HepG2 (cell line): ENCODE data around the gene OSBPL9. TPM values are rescaled to one million over a fixed set of nuclear protein-coding genes. Genes with fewer than 3 reads are reported as not detected.

ENCODE experiments used
- CBX1 ChIP-seq: IDR thresholded peaks from one replicate; pipeline ENCODE4 v1.6.1; 2016; ENCODE audit warnings: antibody characterized with exemption, low read depth
- CREBL2 ChIP-seq: sonication (generic); formaldehyde crosslinking; IDR thresholded peaks from 2 replicates; pipeline ENCODE4 v1.8.1; 2023; ENCODE audit warnings: missing genetic modification reagents, mild to moderate bottlenecking, borderline replicate concordance
- KAT8 ChIP-seq: IDR thresholded peaks from 2 replicates; pipeline ENCODE4 v1.6.1; 2016; ENCODE audit warnings: missing genetic modification reagents, missing compliant biosample characterization
- MED8 ChIP-seq: sonication (generic); formaldehyde crosslinking; IDR thresholded peaks from 2 replicates; pipeline ENCODE4 v1.8.1; 2023; ENCODE audit warnings: mild to moderate bottlenecking, missing genetic modification reagents; ENCODE audit not compliant: insufficient replicate concordance
- SIN3B ChIP-seq: fragments of 150-350 bp; IDR thresholded peaks from 2 replicates; pipeline ENCODE4 v1.6.1; 2014; ENCODE audit warnings: low read length
- ZFP41 ChIP-seq: sonication (generic); formaldehyde crosslinking; IDR thresholded peaks from 2 replicates; pipeline ENCODE4 v1.4.0; 2020; ENCODE audit warnings: mild to moderate bottlenecking, missing genetic modification reagents, borderline replicate concordance
- ZNF7 ChIP-seq: IDR thresholded peaks from 2 replicates; pipeline ENCODE4 v1.6.1; 2016; ENCODE audit warnings: missing biosample characterization, missing genetic modification reagents
- polyA plus RNA-seq, 8 experiments: library from polyadenylated mRNA; depleted of rRNA in 3 of 8; stranded (reverse) in 7 of 8; unstranded in 1 of 8; fragments of >200 nt; fragmentation: Illumina TruSeq in 4 of 8; extraction: Trizol in 4 of 8; gene quantifications; 2 replicates each; pipeline versions ENCODE4 v1.2.1 to v1.2.3, GENCODE V29; 2011 to 2016; ENCODE audit warnings: low read depth in 4 of 8, missing spikeins in 1 of 8, mixed read lengths in 1 of 8; ENCODE audit not compliant: insufficient read depth in 1 of 8
- total RNA-seq, 5 experiments: library from RNA; depleted of rRNA; stranded (reverse); fragments of >200 nt; fragmentation: Illumina TruSeq; extraction: Trizol; gene quantifications; 2 replicates each; pipeline ENCODE4 v1.2.3, GENCODE V29; 2016; ENCODE audit warnings: low read depth in 1 of 5
- TF ChIP-seq, protein P1 (sequence below): sonication (generic); formaldehyde crosslinking; IDR thresholded peaks from 2 replicates; pipeline ENCODE4 v1.4.0; 2020; ENCODE audit warnings: missing genetic modification reagents
- TF ChIP-seq, protein P2 (sequence below): IDR thresholded peaks from 2 replicates; pipeline ENCODE4 v1.6.1; 2016; ENCODE audit warnings: missing compliant biosample characterization, missing genetic modification reagents, borderline replicate concordance

OSBPL9 gene
- total and polyA plus RNA-seq, 2 of the 13 experiments (the other 11 are each of a cell fraction or from before 2014, with no cell fraction given), result 83.6 to 142 TPM

DNA sequence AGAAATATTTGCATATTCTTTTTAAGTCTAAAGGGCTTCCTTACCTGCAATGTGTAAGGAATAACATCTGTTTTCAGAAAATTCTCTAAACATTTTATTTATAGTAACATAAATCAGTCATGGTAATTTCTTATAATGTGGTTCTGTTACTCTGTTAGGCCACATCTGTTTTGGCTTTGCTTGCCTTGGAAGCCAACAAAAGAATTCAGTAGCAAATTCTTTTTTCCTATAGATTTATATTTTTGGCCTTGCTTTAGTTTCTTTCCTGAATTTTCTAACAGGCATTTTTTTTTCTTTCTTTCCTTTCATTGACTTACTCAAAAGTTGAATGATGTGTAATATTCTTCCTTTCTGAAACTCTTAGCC, 72.2 kb downstream of the OSBPL9 start (continued):
- TF ChIP-seq, protein P1, sequence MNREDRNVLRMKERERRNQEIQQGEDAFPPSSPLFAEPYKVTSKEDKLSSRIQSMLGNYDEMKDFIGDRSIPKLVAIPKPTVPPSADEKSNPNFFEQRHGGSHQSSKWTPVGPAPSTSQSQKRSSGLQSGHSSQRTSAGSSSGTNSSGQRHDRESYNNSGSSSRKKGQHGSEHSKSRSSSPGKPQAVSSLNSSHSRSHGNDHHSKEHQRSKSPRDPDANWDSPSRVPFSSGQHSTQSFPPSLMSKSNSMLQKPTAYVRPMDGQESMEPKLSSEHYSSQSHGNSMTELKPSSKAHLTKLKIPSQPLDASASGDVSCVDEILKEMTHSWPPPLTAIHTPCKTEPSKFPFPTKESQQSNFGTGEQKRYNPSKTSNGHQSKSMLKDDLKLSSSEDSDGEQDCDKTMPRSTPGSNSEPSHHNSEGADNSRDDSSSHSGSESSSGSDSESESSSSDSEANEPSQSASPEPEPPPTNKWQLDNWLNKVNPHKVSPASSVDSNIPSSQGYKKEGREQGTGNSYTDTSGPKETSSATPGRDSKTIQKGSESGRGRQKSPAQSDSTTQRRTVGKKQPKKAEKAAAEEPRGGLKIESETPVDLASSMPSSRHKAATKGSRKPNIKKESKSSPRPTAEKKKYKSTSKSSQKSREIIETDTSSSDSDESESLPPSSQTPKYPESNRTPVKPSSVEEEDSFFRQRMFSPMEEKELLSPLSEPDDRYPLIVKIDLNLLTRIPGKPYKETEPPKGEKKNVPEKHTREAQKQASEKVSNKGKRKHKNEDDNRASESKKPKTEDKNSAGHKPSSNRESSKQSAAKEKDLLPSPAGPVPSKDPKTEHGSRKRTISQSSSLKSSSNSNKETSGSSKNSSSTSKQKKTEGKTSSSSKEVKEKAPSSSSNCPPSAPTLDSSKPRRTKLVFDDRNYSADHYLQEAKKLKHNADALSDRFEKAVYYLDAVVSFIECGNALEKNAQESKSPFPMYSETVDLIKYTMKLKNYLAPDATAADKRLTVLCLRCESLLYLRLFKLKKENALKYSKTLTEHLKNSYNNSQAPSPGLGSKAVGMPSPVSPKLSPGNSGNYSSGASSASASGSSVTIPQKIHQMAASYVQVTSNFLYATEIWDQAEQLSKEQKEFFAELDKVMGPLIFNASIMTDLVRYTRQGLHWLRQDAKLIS, result no peak
- TF ChIP-seq ZFP41 (CRISPR knock-in tag) (no peak), MED8 (CRISPR knock-in tag) (no peak), CREBL2 (CRISPR knock-in tag) (no peak), KAT8 (CRISPR knock-in tag) (no peak), CBX1 (no peak), ZNF7 (CRISPR knock-in tag) (no peak), SIN3B (no peak)
- TF ChIP-seq, protein P2, sequence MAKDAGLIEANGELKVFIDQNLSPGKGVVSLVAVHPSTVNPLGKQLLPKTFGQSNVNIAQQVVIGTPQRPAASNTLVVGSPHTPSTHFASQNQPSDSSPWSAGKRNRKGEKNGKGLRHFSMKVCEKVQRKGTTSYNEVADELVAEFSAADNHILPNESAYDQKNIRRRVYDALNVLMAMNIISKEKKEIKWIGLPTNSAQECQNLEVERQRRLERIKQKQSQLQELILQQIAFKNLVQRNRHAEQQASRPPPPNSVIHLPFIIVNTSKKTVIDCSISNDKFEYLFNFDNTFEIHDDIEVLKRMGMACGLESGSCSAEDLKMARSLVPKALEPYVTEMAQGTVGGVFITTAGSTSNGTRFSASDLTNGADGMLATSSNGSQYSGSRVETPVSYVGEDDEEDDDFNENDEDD (CRISPR knock-in tag), result no peak
